ENCODE measurements around the gene ANKRD26.
"Not testable (repeated sequence)": the region's sequence is repeated elsewhere in the genome, so short reads cannot be mapped to it uniquely, and the experiment has no call there.

- TF ChIP-seq CTCF (IDR thresholded peaks at IDR 0.05); POLR2A (IDR thresholded peaks at IDR 0.05); POLR2AphosphoS5 (IDR thresholded peaks at IDR 0.05; ENCODE audit: insufficient read depth in 1 of 2, low read depth in 1 of 2): not testable (repeated sequence)
These were observed 55.0 kb downstream of the ANKRD26 start for GRCh38 chr10:27045247-27045646.
